ENCODE data around the gene EFS. TPM values are rescaled to one million over a fixed set of nuclear protein-coding genes. Genes with fewer than 3 reads are reported as not detected.
A peak's percentile ranks its signal among the peaks of the same experiment; 100 is the strongest.

Gene EFS
- total RNA-seq, 1 donor from 2014 or later, result 0.17 TPM

DNA sequence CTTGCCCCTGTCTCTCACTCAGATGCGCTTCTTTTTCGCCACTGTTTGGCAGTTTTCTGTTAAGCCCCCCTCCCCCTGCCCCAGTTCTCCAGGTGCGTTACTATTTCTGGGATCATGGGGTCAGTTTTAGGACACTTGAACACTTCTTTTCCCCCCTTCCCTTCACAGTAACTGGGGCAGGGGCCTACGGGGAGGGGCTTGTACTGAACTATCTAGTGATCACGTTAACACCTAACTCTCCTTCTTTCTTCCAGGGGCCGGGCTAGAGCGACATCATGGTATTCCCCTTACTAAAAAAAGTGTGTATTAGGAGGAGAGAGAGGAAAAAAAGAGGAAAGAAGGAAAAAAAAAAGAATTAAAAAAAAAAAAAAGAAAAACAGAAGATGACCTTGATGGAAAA, 40.0 kb downstream of the EFS start:
- DNase-seq, result no peak

DNA sequence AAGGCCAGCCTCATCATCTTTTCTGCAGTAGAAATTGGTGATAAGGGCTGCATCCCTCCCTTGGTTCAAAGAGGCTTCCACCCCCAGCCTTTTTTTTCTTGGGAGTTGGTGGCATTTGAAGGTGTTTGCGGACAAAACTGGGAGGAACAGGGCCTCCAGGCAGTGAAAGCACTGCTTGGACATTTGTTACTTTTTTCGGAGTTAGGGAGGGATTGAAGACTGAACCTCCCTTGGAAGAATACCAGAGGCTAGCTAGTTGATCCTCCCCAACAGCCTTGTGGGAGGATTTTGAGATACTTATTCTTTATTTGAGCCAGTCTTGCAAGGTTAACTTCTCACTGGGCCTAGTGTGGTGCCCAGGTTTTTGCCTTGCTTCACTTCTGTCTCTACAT, 40.5 kb downstream of the EFS start:
- no peak for DNase-seq

DNA sequence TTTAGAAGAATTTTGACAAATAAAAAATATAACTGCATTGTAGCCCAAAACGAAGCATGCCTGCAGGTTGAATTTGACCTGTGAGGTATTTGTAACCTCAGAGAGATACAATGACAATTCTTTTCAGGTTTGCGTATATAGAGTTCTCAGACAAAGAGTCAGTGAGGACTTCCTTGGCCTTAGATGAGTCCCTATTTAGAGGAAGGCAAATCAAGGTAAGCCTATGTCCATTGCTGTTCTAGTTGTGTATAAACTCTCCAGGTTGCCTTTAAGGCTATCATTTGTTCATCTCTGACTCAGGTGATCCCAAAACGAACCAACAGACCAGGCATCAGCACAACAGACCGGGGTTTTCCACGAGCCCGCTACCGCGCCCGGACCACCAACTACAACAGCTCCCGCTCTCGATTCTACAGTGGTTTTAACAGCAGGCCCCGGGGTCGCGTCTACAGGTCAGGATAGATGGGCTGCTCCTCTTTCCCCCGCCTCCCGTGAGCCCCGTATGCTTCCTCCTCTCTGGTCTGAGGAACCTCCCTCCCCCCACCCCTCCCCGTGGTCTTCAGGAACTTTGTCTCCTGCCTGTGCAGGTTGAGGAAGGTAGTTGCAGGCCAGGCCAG, 41.0 kb downstream of the EFS start:
- DNase-seq, result no peak

DNA sequence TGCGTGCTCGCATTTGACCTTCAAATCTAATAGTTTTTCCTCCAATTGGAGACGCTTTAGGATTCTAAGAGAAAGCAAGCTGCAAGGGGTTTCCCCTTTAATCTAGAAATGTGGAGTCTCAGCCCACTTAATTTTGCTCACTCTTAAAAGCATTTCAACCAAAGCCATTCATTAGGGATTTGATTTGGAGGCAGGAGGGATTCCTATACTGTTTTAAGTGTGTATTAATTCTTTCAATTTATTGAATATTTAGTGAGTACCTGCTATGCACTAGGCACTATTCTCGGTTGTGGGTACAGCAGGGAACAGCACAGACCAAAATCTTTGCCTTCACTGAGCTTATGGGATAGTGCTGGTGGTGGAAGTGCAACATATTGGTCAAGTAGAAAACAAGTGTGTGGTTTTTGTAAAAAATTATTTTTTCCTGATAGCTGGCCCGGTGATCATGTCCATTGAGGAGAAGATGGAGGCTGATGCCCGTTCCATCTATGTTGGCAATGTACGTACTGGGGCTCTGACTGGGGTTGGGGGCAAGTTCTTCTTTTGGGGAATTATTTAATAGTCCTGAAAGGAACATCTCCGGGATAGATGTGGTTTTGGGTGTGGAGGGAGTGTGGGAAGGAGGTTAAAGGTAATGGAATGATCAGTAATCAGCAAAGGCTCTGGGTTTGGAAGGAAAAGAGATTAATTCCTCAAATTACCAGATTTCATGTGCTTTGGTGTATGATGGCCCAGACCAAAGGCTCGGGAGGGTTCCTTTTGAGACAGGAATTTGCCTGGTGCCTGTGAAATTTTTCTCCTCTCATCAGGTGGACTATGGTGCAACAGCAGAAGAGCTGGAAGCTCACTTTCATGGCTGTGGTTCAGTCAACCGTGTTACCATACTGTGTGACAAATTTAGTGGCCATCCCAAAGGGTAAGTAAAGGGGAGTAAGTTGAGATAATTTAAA, 42.1 kb downstream of the EFS start:
- no peak for DNase-seq

DNA sequence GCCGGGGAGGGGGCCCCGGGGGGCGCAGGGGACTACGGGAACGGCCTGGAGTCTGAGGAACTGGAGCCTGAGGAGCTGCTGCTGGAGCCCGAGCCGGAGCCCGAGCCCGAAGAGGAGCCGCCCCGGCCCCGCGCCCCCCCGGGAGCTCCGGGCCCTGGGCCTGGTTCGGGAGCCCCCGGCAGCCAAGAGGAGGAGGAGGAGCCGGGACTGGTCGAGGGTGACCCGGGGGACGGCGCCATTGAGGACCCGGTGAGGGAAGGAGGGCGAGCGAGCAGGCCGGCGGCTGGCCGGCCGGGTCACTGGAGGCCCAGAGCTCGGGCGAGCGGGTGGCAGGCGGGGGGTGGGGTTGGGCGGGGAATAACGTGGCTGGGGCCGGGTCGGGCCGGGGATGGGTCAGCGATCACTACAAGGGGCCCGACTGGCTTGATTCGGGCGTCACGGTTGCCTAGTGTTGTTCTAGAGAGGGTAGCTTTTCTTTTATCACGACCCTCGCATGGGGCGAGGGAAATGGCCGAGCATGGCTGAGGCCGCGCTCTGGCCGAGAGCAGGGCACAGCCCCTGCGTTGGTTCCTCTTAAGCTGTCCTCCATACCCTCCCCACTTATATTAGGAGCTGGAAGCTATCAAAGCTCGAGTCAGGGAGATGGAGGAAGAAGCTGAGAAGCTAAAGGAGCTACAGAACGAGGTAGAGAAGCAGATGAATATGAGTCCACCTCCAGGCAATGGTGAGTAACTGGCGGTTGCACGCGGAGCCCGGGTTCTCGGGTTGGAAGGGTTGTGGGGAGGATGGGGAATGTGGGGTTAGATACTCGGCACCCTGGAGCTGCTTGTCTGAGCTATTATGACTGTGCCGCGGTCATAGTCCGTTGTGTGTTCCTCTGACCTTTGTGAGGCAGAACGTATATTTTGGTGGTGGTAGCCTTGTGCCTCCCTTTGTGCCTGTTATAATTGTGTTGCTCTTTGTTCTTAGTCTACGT, 43.1 kb downstream of the EFS start:
- peak; percentile 58 for DNase-seq

DNA sequence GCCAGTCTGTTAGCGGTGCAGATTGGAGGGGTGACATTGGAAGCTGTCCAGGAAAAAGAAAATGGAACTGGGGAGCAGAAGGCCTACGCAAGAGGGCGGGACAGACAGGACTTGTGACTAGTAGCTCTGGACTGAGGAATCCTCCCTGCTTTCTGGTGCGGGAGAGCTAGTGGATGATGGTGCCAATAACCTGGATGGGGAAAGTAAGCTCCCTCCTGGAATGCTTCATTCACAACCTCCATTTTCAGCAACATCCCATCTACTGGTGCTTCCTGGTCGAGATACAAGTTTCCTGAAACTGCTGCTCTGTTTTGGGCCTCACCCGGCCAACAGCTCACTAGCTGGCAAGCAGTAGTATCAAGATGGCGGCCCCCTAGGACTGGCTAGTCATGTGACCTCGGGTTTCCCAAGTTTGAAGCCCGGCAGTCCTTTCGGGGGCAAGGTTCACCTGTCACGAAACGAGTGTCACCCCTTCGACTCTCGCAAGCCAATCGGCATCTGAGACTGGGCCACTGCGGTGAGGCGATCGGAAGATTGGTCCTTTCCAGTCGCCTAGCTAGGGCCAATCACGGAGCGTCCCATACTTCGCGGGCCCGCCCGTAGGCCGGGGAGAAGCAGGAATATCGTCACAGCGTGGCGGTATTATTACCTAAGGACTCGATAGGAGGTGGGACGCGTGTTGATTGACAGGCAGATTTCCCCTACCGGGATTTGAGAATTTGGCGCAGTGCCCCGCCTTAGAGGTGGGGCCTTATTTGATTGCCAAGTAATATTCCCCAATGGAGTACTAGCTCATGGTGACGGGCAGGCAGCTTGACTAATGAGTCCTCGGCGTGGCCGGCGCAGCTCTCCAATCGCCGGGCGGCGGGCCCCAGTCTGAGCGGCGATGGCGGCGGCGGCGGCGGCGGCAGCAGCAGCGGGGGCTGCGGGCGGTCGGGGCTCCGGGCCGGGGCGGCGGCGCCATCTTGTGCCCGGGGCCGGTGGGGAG, 44.1 kb downstream of the EFS start, which contains the start of gene PABPN1:
PABPN1 (plus strand) TSS at position 874 of the 988 bp plus-strand sequence; CDS start at position 887, 13 bp downstream.
- peak; percentile 100 for DNase-seq

DNA sequence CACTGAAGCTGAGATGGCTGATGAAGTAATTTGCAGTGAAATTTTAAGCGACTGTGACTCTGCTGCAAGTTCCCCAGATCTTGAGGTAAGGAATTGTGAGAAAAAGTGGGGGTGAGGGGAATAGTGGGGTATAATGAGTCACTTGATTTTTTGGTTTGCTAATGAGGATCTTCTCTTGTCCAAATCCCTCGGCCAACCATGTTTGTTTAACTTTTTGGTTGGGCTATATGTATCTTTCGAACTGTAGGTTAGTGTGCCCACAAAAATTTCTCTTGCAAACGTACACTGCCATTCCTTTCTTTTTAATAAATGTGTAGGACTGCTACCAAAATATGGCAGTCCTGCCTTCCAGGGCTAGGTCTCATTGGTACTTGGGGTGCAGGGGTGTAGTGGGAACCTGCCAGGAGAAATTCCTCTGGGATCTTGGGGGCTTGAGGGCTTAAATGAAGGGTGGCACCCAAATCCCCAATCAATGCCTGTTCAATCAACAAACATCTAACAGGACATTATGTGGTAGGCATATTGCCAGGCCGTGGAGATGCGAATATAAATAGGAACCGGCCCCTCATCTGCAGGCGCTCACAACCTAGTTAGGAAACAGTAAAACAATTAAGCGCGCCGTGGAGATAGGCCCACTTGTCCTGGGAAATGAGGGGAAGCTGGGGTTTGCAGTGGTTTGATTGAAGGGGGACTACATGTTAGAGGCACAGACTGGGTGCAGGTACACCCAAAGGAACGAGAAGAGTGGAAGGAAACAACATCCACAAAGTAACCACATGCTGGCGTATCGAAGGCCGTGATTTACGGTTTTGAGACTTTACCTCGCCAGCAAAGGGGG, 45.0 kb downstream of the EFS start:
- no peak for DNase-seq

DNA sequence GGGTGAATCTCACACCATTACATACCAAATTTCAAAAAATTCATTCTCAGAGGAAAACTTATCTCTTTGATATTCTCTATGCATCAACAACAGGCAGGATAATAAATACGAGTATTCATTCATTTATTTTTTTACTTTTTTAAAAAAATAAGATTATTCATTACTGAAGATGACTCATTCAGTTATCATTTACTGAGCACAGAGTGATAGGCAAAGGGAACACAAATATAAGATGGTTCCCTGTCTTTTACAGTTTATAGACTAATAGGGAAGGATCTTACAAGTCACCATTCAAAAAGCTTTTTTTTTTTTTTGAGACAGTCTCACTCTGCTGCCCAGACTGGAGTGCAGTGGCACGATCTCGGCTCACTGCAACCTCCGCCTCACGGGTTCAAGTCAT, 48.7 kb downstream of the EFS start:
- DNase-seq, result no peak

DNA sequence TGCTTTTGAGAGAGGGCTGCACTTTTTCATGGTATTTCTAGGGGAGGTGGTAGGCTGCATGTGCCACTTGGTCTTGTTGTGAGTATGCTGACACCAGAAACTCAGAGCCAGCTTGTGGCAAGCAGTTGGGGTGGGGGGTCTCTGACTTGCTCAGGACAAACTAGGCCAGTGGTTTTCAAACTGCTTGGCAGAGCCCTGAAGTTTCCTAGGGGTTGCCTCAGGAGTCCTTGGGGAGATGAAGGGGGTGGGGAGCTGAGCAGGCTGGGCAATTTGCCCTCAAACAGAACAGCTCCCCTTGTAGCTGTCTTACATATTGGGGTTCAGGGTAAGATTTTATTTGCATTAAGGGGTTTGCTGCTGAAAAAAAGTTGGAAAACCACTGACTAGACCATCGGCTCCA, 54.4 kb downstream of the EFS start:
- no peak for DNase-seq

DNA sequence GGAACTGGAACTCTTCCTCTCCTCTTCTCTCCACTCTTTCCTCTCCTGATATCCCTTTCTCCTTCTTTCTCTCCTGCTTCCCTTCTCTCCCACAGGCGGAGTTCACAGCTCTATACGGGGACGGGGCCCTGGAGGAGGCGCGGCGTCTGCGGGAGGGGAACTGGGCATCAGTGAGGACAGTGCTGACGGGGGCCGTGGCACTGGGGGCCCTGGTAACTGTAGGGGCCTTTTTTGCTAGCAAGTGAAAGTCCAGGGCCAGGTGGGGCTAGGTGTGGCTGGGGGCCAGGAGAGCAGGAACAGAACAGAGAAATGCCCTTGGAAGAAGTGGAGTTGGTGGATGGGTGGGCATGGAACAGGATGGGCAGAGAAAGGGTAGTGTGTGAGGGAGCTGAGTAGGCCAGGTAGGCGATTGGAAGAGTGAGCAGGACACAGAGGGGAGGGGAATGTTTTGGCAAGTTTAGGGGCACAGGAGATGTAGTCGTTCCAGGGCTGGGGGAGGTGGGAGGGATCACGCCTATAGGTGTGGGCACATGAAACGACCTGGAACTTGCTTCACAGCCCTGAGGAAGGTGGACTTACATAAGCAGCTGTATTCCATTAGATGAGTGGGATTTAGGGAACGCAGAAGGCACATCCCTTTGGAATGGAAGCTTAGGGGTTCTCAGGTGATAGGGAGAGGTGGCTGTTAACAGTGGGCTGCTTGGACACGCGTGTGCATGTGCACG, 56.1 kb downstream of the EFS start:
- DNase-seq, result no peak

DNA sequence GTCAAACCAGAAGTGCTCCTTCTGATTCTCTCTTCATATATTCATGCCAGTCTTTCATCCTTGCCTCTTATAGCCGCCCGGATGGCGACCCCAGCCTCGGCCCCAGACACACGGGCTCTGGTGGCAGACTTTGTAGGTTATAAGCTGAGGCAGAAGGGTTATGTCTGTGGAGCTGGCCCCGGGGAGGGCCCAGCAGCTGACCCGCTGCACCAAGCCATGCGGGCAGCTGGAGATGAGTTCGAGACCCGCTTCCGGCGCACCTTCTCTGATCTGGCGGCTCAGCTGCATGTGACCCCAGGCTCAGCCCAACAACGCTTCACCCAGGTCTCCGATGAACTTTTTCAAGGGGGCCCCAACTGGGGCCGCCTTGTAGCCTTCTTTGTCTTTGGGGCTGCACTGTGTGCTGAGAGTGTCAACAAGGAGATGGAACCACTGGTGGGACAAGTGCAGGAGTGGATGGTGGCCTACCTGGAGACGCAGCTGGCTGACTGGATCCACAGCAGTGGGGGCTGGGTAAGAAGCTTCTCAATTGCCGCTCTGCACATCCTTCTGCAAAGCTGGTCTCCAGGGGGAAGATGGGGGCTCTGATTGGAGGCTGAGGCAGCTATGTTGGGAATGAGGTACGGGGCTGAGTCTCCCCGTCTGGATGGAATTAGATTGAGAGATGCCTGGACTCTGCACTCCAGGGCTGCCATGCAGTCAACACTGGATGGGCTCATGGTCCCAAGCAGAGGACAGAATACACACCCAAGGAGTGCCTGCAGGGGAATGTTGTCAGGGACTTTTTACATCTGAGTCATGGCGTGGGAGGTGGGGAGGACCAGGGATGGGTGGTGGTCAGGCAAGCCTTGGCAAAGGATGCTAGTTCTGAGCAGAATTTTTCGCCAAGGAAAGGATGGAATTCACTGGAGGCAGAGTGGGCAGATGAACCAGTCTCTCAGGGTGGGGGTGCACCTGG, 57.0 kb downstream of the EFS start:
- no peak for DNase-seq

DNA sequence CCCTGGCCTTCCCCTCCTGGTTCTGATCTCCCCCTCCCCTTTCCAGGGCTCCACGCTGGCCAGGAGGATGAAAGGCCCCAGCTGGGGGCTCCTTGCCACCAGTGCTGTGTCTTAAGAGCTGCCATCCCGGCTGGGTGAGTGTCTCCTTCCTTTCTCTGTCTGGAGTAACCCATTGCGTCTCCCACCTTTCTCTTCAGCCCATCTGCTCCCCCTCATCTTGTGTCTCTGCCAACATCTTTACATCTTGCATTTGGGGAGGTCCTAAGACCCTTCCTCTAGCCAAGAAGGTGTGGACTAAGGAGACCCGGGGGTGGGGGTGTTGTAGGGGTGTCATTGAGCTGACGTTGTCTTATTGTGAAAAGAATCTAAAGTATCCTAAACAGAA, 57.8 kb downstream of the EFS start:
- no peak for DNase-seq

DNA sequence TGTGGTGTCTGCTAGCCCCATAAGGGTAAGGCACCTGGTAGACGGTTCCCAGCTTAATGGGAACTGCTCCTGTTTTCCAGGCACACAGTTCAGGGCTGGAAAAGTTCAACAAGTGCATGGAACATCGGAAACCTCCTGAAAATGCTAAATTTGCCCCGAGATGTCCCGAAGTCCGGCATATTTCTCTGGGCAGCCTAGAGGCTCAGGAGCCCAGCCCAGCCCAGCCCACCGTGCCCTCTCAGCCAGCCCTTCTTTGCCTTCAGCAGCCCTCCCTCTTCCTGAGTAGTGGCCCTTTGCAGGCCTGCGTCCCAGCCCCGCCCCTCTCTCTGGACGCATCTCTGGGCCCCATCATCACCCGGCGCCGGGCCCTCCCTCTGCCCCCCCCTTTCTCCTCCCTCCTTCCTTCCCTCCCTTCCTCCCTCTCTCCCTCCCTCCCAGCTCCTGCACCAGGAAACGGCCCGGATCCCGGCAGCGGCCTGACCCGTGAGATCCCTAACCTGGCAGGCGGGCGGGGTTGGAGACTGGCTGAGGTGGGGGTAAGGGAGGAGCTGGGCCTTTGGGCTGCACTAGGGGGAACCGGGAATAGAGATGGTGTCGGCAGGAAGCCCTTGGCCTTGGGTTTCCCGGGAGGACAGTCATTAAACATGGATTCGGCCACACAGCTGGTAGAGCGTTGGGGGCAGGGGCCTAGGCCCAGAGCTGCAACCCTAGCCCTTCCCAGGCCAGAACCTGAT, 58.4 kb downstream of the EFS start, which contains the start of gene BCL2L2:
BCL2L2 (plus strand) TSS at position 422 of the 734 bp plus-strand sequence. CDS start 935 bp downstream, outside the sequence.
- DNase-seq, result peak; percentile 86
